ENCODE data around the gene NPPC.
"Not testable (repeated sequence)": the region's sequence is repeated elsewhere in the genome, so short reads cannot be mapped to it uniquely, and the experiment has no call there.

The NPPC gene

DNA sequence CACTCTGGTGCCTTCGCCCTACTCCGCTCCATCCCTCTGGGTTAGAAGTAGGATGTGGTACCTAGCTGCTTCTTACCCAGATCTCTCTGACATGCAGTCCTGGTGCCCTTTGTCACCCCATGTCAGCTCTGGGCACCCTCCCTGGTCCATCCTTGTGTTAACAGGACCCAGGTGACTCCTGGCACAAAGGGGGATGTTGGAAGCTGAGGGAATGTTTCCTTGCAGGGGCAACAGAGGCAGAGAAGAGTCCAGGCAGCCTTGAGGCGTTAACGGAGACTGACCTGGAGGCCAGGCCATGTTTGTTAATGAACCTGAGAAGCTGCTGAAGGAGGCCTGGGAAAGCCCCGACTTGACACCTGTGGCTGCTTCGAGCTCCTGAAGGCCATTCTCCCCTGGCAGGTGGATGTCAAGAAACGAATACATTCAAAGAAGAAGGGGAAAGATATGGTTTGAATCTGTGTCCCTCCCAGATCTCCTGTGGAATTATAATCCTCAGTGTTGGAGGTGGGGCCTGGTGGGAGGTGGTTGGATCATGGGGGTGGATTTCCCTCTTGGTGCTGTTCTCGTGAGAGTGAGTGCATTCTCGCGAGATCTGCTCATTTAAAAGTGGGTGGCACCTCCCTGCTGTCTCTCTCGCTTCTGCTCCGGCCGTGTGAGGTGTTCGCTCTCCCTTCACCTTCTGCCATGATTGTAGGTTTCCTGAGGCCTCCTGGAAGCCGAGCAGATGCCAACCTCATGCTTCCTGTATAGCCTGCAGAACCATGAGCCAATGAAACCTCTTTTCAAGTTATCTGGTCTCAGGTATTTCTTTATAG lies 31.4 kb downstream of the NPPC start:
- H3K27ac Mint-ChIP-seq, result no peak overlapping the region
- no peaks in the 10 kb centered on the region for H3K27me3 Mint-ChIP-seq
- H3K36me3 Mint-ChIP-seq (ENCODE audit: low read depth), result no peaks in the 10 kb centered on the region
- H3K4me1 Mint-ChIP-seq (ENCODE audit: low read depth), result no peaks in the 10 kb centered on the region
- no peaks in the 10 kb centered on the region for H3K9me3 Mint-ChIP-seq
- H3K4me3 Mint-ChIP-seq, result no peak overlapping the region

GRCh38 chr2:231891514-231891905 lies 34.7 kb downstream of the NPPC start:
- Mint-ChIP-seq H3K4me3 (no peak overlapping the region), H3K27ac (no peak overlapping the region), H3K4me1 (ENCODE audit: low read depth) (no peaks in the 10 kb centered on the region), H3K36me3 (ENCODE audit: low read depth) (no peaks in the 10 kb centered on the region), H3K27me3 (peaks cover 11% of the 10 kb centered on the region), H3K9me3 (no peaks in the 10 kb centered on the region)

DNA sequence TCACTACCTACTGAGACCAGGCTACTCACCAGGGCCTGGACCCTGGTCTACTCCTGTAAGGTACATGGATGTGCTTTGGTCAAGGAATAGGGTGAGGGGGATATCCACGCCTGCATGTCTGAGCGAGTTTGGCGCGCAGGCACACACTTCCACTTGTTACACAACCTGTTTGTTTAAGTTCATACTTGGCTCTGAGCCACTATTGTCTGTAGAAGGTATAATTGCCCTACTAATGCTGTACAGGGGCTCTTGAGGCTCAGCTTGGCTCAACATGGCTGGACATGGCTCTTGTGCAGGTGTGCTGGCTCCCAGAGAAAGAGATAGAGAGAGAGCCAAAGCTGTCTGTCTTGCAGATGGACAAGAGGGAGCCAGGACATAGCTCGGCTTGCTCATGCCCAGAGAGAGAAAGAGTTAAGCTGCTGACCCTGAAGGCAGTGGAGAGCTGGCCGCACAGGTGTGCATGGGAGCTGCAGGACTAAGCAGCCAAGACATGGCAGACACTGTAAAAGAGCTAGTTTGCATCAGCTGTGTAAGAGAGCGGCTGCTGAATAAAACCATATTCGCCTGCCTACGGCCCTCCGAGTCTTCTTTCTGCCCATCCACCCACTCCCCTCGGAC lies 35.2 kb downstream of the NPPC start:
- H3K4me1 Mint-ChIP-seq (ENCODE audit: low read depth), result no peaks in the 10 kb centered on the region
- peaks cover 16% of the 10 kb centered on the region for H3K27me3 Mint-ChIP-seq
- H3K4me3 Mint-ChIP-seq, result no peak overlapping the region
- H3K36me3 Mint-ChIP-seq (ENCODE audit: low read depth), result no peaks in the 10 kb centered on the region
- H3K9me3 Mint-ChIP-seq, result no peaks in the 10 kb centered on the region
- H3K27ac Mint-ChIP-seq, result no peak overlapping the region

- Mint-ChIP-seq H3K4me1 (ENCODE audit: low read depth) (no peaks in the 10 kb centered on the region), H3K27ac (no peak overlapping the region), H3K27me3 (peaks cover 32% of the 10 kb centered on the region), H3K9me3 (no peaks in the 10 kb centered on the region), H3K36me3 (ENCODE audit: low read depth) (no peaks in the 10 kb centered on the region), H3K4me3 (no peak overlapping the region)
Measured at GRCh38 chr2:231887756-231888155, 38.4 kb downstream of the NPPC start.

DNA sequence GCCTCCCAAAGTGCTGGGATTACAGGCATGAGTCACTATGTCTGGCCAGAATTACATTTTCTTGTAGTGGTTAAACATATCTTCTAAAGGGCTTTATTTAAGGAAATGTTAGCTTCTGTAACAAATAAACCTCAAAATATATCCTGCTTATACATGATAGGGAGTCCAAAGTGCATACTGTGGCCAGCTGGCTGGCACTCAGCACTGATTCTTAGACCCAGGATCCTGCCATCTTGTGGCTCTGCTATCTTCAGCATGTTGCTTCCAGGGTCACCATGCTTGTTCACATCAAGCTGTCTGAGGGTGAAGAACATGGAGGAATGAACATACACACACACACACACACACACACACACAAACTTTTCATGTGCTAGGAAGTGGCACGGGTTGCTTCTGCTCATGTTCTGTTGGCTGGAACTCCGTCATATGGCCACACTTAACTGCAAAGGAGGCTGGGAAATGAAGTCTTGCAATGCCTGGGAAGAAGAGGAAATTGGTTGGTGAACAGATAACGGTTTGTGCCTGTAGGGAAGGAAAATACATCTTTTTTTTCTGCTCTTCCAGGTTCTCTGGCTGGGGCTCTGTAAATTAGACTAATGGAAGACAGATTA lies 40.0 kb downstream of the NPPC start:
- Mint-ChIP-seq H3K27ac (no peak overlapping the region), H3K27me3 (peaks cover 38% of the 10 kb centered on the region), H3K36me3 (ENCODE audit: low read depth) (no peaks in the 10 kb centered on the region)

GRCh38 chr2:231884438-231885140 lies 41.6 kb downstream of the NPPC start:
- no peaks in the 10 kb centered on the region for H3K9me3 Mint-ChIP-seq
- no peaks in the 10 kb centered on the region for H3K36me3 Mint-ChIP-seq (ENCODE audit: low read depth)
- no peak overlapping the region for H3K4me3 Mint-ChIP-seq
- no peak overlapping the region for H3K27ac Mint-ChIP-seq
- H3K4me1 Mint-ChIP-seq (ENCODE audit: low read depth), result no peaks in the 10 kb centered on the region
- H3K27me3 Mint-ChIP-seq, result peaks cover 42% of the 10 kb centered on the region

More for the DNA sequence above, 40.0 kb downstream of the NPPC start:
- Mint-ChIP-seq H3K9me3 (no peaks in the 10 kb centered on the region), H3K4me1 (ENCODE audit: low read depth) (no peaks in the 10 kb centered on the region), H3K4me3 (no peak overlapping the region)

DNA sequence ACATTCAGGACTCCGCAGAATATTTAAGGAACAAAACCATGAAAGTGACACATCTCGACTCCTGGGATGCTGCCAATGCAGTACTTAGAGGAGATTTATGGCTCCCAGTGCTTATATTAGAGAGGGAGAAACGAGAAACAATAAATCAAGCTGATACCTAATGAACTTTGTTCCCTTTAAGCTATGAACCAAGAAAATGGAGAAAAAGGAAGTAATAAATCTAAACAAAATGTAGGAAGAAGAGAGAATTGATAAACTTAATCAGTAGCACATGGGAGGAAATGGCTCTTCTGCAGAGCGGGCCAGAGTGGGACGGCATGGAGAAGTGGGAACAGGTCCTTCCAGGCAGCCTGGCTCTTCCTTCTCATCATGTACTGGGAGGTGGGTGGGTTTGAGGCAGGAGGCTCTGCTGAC lies 42.7 kb downstream of the NPPC start:
- H3K36me3 Mint-ChIP-seq (ENCODE audit: low read depth), result no peaks in the 10 kb centered on the region
- H3K9me3 Mint-ChIP-seq, result no peaks in the 10 kb centered on the region
- no peak overlapping the region for H3K27ac Mint-ChIP-seq
- H3K4me1 Mint-ChIP-seq (ENCODE audit: low read depth), result no peaks in the 10 kb centered on the region
- H3K27me3 Mint-ChIP-seq, result peaks cover 38% of the 10 kb centered on the region
- no peak overlapping the region for H3K4me3 Mint-ChIP-seq

DNA sequence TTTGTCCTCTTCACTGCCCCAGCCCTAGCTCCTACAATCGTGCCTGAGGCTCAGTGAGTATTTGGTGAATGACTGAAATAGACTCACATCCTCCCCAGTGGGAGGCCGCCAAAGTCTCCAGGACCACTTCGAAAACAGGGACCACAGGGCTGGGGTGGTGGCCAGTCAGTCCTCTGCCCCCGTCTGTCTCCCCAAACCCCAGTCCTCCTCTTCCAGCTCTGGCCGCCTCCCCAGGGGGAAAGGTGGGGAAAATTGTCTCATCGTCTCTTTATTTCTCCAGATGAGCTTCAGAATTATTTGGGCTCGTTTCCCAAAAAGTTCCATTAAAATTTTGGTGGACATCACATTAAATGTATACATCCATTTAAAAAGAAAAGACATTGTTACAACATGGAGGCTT lies 43.5 kb downstream of the NPPC start:
- Mint-ChIP-seq H3K36me3 (ENCODE audit: low read depth) (no peaks in the 10 kb centered on the region), H3K9me3 (no peaks in the 10 kb centered on the region), H3K27ac (no peak overlapping the region), H3K4me1 (ENCODE audit: low read depth) (no peaks in the 10 kb centered on the region), H3K4me3 (no peak overlapping the region), H3K27me3 (peaks cover 38% of the 10 kb centered on the region)

GRCh38 chr2:231880371-231880770 lies 45.8 kb downstream of the NPPC start:
- not testable (repeated sequence) for H3K9me3 Mint-ChIP-seq; H3K36me3 Mint-ChIP-seq (ENCODE audit: low read depth); H3K27ac Mint-ChIP-seq; H3K4me3 Mint-ChIP-seq; H3K4me1 Mint-ChIP-seq (ENCODE audit: low read depth)
- H3K27me3 Mint-ChIP-seq, result peaks cover 28% of the 10 kb centered on the region

DNA sequence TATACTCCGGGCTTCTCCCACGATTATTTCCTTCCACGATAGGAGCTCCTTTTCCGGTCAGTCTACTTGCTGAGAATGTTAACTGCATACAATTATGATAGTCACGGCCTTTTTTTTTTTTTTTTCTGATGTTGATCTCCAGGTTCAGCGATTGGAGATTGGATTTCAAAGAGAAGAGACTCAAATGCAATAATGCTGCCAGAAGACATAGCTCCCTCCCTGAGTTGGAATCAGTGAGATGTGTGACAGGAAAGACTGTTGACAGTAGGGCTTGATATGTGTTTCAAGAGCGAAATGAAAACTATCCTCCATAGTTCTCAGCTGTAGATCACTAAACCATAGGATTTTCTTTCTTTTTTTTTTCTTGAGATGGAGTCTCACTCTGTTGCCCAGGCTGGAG lies 47.0 kb downstream of the NPPC start:
- H3K27ac Mint-ChIP-seq, result no peak overlapping the region
- no peak overlapping the region for H3K4me3 Mint-ChIP-seq

DNA sequence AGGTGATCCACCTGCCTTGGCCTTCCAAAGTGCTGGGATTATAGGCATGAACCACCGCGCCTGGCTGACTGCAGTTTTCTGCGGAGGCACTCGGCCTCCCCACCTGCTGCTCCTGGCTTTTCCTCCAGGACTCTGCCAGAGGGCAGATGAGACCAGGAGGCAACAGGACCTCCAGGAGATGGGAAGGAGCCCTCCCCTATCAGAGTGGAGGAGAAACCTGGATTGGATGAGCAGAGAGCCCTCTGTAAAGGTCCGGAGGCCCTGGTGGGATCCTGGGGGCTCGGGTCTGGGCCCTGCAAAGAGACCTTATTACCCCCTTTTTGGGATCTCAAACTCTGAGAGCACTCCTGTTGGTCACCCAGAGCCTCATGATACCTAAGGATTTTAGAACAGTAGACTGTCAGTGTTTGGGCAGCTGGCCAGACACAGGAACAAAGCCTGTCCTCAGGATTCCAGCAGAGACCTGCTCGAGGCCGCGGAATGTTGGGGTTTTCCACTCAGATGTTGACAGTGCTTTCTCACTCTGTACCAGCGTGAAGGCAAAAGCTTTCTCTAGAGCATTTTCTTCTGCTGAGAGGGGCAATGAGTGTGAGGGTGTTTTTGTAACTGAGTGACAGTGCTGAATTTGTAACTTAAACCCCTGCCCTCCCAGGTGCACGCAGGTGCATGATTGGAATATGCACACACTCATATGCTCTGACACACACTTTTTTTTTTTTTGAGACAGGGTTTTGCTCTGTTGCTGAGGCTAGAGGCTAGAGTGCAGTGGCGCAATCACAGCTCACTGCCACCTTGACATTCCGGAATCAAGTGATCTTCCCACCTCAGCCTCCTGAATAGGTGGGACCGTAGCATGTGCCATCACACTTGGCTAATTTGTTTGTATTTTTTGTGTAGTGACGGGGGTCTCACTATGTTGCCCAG lies 48.4 kb downstream of the NPPC start:
- Mint-ChIP-seq H3K36me3 (ENCODE audit: low read depth) (no peaks in the 10 kb centered on the region), H3K4me1 (ENCODE audit: low read depth) (no peaks in the 10 kb centered on the region), H3K4me3 (no peak overlapping the region), H3K9me3 (no peaks in the 10 kb centered on the region), H3K27me3 (peaks cover 35% of the 10 kb centered on the region), H3K27ac (no peak overlapping the region)

More for the DNA sequence above, 47.0 kb downstream of the NPPC start:
- Mint-ChIP-seq H3K36me3 (ENCODE audit: low read depth) (no peaks in the 10 kb centered on the region), H3K4me1 (ENCODE audit: low read depth) (no peaks in the 10 kb centered on the region), H3K27me3 (peaks cover 32% of the 10 kb centered on the region), H3K9me3 (no peaks in the 10 kb centered on the region)

GRCh38 chr2:231874944-231875343 lies 51.3 kb downstream of the NPPC start:
- Mint-ChIP-seq H3K36me3 (ENCODE audit: low read depth) (peaks cover 2% of the 10 kb centered on the region), H3K4me3 (no peak overlapping the region), H3K9me3 (no peaks in the 10 kb centered on the region), H3K27ac (no peak overlapping the region), H3K27me3 (peaks cover 28% of the 10 kb centered on the region), H3K4me1 (ENCODE audit: low read depth) (no peaks in the 10 kb centered on the region)
